ENCODE data around the gene RAD51B.

Gene RAD51B

DNA sequence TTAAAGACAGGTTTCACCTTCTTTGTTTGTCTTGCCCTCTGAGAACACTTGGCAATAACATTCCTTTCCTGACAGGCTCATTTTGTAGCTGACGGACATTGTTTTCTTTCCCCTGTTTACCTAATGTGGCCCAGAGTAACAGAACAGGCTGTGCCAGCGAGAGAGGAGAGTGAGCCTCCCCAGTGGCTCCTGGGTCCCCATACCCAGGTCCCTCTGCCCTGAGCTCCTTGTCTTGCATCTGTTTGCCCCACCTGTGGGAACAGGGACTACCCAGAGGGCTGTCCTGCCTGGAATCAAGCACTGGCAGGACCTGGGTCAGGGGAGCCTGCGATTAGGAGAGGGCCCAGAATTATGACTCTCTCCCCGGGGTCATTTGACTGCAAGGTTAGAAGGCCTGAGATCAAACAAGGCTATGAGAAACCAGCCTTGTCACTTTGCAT is 750.4 kb downstream of the RAD51B start:
- ATAC-seq: no peak

DNA sequence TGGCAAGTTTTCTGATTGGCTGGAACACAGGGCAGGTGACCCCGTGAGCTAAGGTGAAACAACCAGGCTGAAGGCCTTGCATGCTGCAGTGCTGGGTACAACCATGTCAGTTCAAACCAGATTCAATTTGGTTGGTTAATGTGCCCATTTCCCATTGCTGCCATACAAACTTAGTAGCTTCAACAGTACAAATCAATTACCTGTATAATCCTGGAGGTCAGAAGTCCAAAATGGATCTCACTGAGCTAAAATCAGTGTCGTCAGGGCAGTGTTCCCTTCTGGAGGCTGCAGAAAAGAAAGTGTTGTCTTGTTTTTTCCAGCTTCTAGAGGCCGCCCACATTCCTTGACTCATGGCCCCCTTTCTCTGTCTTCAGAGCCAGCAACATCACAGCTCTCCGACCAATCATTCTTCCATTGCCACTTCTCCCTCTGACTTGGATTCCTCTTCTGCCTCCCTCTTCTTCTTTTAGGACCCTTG is 751.6 kb downstream of the RAD51B start:
- no peak for ATAC-seq

DNA sequence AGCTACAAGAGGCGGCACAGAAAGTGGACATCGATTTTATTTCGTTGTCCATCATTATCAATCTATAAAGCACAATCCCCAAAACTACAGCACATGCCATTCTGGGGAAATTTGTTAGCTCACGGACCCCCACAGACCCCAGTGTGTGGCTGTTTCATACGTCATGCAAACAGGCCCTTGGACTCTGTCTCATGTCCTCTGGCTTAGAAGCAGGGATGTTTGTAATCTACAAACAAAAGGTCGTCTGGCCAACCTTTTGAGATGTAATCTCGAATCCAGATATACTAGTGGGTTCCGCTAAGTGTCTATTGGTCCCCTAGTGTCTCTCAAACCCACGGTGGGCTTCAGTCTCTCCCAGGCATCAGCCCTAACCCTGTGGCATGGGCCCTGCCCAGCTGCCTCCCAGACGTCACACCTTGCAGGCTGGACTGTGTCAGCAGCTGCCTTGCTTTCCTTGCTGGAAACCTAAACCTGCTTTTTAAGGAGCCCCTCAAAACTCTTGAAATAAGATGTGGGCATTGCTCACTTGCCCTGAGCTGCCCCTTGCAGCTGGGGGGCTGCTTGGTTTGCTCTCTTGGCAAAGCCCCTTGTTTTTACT is 752.4 kb downstream of the RAD51B start:
- ATAC-seq: no peak

DNA sequence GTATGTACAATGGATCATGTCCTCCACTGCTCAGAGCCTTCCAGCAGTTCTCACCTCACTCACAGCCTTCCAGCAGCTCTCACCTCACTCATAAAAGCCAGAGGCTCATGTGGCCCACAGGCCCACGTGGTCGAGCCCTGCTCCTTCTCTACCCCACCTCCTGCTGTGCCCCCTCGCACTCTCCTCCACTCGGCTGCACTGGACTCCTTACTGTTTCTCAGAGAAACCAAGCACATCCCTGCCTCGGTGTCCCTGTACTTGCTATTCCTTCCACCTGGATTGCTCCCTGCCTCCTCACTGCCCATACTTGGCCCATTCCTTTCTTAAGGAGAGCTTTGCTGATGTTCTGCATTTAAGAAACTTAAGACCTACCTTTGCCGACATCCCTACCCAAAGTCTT is 753.5 kb downstream of the RAD51B start:
- no peak for ATAC-seq

DNA sequence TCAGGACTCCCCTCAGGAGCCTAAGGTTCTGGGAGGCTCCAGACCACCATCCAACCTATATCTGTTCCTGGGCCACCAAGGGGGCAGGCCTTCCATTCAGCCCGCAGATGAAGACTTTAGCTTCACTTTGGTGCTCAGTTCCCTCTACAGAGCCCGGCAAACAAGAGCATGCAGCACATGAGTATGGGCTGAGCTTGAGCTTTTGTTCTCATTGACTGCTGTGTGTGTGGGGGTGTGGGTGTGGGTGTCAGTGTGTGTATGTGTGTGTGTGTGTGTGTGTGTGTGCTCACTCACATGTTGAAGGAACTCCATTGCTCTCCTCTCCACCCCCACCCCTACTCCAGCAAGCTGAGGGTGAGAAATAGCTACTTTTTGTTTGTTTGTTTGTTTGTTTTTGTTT is 754.1 kb downstream of the RAD51B start:
- ATAC-seq: no peak

DNA sequence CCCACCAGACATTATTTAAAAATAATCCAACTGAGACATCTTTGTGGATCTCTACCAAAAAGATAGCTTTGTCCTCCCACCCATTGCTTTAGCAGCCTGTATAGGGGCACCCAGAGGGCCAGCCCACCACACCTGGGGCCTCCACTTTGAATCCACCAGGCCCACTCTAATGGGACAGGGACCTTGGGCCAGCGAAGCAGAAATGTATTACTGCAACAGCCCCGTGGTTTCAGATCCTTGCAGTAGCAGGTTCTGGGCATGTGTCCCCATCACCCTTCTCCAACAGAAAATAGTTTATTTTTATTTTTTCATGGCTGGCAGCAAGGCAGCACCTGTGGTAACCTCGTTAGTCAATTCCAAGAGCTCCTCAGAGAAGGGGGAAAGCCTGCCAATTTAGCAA is 754.9 kb downstream of the RAD51B start:
- ATAC-seq: no peak

DNA sequence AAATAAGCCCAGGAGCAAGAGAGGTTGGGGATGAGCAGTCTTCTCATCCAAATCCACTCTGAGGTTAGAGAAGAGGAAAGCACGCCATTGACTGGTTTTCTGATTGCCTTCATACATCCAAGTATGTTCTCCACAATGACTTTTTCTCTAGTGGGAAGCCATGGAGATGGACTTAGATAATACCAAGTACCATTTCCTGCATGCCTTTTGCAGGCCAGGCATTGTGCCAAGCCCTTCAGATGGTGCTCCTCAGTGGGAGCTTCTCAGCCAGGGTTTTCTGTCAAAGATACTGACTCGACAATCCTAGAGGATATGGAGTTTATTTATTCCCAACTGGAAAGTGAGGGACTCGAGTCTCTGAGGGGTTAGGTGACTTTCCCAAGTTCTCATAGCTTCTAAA is 755.3 kb downstream of the RAD51B start:
- no peak for ATAC-seq

DNA sequence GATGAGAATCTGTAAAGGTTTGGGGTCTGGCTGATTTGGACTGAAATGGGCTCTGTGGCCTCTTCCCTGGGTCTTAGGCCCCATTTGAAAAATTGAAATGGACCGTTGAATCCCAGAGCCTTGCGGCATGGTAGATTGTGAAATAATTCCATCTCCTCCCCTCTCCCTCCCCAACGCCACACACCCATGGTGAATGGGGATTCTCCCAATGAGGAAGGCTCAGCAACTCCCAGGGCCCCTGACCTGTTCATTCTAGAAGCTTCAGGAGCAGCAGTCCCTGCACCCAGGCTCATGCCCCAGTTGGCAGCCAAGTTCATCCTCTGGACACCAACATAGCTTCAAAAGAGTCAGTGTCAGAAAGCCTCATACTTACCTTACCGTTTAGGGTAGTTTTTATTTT is 755.8 kb downstream of the RAD51B start:
- no peak for ATAC-seq

DNA sequence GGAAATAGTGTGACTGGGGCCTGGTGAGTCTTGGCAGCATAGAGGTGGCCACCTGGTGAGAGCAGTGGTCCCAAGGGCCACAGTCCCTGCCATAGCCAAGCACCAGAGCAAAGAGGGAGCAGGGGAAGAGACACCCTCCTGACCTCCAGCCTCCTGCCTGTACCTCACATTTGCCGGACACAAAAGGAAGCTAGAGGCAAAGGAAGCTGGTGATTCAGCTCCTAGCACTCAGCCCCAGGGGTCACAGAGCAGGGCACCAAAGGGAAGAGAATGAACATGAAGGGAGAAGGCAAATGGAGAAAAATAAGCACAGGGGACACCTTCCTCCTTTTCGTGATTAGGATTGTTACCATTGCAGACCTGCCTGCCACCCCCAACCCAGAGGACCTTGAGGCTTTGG is 756.5 kb downstream of the RAD51B start:
- ATAC-seq: no peak

DNA sequence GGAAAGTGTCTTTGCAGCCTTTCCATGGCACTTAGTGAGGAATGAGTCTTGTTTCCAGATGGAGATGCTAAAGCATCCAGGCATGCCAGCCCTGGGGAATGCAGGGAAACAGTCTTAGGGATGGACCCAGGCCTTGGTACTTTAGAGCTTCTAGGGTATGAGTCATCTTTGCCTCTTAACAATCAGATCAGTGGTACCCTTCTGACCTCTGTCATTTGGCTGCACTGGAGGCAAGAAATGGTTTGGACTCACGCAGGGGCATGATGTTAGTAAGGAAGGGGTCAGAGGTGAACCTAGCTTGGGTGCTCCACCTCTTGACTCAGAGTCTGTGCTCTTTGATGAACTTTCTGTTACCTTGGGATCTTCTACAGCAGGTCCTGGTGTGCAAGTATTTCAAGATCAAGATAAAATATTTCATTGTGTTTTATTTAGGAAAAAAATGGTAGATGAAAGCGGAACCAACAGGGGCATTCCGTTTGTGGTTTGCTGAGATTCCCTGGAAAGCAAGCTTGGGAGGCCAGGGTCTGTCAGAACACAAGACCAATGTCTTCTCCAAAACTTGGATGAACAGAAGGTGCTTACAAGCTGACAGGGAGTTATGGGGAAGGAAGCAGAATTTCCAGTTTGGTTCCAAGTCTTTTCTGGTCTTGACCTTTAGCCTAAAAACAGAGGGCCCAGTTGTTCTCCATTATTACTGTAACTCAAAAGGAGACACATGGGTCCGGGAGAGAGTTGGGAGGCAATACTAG is 757.1 kb downstream of the RAD51B start:
- ATAC-seq: no peak

DNA sequence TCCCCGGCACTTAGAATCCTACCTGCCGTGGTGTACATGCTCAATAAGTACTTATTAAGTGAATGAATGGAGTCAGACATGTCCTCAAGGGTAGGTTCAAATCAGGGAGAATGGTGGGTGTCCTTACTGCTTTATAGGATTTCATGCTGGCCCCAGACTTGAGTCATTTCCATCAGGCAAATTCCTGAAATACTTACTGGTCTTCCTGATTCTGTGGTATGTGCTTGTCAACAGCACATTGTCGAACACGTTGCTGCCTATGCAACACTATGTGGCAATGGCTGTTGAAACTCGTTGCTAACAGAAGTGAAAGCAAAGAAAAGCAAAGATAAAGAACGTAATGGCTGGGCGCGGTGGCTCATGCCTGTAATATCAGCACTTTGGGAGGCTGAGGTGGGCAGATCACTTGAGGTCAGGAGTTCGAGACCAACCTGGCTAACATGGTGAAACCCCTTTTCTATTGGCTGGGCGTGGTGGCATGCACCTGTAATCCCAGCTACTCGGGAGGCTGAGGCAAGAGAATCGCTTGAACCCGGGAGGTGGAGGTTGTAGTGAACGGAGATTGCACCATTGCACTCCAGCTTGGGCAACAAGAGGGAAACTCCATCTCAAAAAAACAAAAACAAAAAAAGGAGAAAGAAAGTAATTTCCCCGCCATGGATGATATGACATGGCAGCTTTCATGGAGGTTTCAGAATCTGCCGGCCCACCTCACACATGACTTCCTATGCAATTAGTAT is 758.4 kb downstream of the RAD51B start:
- ATAC-seq: no peak

DNA sequence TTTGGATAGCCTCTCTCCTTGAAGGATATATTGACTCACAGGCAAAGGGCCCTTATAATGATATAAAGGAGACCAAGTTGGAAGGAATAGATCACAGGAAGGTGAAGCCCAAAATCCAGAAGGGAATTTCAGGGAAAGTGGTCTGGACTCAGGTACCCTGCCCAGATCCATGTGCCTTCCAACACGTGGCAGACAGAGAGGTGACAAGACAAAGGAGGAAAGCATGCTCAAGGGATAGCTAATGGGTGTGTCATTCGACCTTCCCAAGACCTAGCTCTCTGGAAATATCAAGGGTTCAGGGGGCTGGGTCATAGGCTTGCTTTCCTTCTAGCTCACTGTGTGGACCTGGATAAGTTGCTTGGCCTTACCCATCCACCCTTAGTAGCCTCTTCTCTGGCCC is 759.0 kb downstream of the RAD51B start:
- ATAC-seq: no peak

DNA sequence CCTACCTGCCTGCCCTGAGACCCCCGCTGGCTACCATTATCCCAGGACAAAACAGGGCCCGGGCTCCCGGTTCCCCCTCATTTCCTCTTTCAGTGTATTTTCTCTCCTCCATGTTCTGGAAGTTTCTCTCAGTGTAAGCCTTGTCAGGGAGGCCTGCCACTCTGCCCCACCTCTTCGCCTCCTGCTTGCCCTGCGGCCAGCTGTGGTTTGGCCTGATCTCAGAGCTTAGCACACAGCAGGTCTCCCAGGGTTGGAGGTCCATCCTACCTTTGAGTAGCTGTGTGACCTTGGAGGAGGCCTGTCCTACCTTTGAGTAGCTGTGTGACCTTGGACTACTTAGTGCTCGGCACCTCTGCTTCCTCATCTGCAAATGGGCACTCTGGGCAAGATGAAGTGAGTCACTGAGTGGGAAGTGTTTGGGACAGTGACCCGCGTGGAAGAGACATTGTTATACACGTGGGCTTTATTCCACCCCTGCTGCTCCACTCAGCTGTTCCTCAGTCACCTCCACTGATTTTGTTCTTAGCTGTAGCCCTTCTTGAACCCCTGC is 760.6 kb downstream of the RAD51B start:
- ATAC-seq: no peak

DNA sequence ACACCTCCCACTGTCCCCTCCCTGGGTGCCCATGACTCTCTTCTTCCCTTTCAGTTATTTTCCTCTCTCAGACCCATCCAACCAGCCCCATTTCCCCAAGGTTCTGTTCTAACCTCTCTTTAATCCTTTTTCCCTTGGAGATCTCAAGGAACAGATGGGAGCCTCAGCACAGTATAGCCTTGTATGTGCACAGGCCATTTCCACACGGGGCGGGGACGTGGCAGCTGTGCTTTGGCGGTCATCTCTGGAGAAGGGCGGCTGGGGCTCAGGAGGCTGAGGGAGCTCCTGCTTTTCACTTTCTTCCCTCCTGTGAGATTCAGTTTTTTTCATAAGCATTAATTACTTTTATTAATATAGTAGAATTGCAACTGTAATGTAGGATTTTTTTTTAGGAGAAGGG is 761.1 kb downstream of the RAD51B start:
- ATAC-seq: no peak

DNA sequence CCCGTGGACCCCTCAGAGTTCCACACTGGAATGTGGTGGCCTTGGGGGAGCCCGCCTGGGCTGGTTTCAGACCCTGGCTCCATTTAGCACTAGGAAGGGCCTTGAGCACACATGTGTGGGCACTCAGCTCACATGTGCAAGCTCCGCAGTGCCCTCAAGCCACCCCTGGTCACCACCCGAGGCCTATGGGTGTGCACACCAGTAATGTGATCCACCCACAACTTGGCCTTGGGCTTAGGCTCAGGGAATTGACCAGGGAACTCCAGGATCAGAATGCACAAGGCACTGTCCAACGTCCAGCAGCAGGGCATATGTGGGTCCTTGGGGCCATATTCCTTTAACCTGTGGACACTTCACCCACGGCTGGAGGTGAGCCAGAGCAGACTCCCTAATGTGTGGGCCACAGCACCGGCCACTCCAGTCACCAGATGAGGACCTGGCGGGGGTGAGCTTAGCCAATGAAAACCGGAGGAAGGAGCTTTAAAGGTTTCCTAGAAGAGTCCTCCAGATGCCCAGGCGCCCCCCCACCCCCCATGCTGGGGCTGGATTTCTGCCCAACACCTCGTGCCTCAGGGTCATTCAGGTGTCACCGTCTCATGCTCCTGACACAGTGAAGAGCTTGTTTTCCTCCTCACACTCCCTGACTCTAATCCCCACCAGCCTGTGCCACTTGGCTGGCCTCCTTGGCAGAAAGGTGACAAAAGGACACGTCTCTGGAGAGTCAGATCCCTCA is 764.1 kb downstream of the RAD51B start:
- ATAC-seq: no peak

DNA sequence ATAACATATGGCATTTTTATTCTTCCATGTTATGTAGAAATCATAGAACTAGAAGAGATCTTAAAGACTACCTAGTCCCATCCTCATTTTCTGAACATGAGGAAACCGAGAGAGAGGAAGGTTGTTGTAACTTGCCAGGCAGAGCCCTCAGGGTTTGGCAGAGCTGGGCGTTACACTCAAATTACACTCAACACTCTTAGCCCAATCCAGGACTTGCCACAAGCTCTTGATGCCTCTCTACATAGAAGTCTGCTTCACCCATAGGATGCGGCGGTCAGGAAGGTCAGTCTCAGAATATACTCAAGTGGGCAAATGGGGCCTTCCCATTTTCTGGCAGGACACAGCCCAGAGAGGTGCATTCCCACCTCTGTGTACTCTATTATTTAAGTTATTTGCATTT is 765.2 kb downstream of the RAD51B start:
- ATAC-seq: no peak

DNA sequence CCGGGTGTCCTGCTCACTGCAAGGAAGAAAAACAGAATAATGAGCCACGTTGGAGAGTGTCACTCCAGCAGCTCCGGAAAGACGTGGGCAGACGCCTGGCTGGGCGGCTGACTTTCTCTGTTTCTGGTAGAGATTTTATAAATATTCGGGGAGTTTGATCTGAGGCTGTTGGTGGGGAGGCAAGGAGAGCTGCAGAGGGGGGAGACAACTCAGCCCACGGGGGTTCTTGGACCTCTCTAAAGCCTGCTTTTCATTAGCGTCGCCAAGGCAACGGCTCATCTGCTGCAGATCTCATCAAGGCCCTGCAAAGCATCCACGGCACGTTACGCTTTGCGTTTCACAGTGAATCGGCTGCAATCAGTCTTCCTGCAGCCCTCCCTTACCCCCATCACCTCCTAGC is 766.1 kb downstream of the RAD51B start:
- no peak for ATAC-seq

DNA sequence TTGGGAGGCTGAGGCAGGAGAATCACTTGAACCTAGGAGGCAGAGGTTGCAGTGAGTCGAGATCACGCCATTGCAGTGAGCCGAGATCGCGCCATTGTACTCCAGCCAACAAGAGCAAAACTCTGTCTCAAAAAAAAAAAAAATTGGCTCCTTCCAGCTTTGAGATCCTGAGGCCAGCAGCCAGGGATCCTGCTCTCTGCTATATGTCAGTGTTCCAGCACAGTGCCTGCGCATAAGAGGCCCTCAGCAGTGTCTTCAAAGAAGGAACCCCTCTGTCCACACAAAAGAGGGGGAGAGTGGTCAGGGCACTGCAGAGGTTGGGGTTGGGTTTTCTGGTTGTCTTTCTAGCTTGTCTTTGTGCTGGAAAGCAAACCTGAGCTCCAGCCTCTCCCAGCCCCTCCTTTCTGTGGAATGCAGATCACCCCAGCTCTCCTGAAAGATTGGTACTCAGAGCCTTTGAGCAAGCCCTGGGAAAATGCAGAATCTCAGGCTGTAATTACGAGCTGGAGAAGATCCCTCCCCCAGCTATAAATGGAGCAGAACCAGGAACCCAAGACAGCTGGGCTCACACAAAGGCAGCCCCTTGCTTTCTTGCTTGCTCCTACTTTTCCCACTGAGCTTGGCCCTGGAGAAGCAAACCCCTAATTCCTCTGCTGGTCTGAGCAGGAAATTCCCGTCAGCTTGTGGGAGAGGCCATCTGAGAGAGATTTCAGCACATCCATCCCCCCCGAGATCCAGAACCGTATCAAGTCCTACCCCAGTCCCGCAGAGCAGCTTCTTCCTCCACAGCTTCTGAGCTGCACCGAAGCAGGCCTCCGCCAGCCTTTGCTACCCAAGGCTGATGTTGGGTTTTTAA is 767.5 kb downstream of the RAD51B start:
- ATAC-seq: no peak

DNA sequence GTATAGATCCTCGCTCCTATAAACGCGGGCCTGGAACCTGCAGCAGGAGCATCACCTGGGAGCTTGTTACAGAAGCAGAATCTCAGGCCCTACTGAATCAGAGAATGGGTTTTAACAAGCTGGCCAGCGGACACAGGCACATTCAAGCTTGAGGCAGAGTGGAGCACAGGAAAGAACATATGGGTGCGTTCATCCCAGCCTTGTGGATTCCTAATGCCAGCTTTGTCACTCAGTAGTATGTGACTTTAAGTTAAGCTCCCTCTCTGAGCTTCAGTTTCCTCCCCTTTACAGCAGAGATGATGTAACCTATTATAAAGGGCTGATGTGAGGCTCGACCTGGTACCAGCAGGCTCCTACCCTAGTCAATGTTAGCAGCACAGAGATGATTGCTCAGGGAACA is 768.4 kb downstream of the RAD51B start:
- ATAC-seq: no peak

DNA sequence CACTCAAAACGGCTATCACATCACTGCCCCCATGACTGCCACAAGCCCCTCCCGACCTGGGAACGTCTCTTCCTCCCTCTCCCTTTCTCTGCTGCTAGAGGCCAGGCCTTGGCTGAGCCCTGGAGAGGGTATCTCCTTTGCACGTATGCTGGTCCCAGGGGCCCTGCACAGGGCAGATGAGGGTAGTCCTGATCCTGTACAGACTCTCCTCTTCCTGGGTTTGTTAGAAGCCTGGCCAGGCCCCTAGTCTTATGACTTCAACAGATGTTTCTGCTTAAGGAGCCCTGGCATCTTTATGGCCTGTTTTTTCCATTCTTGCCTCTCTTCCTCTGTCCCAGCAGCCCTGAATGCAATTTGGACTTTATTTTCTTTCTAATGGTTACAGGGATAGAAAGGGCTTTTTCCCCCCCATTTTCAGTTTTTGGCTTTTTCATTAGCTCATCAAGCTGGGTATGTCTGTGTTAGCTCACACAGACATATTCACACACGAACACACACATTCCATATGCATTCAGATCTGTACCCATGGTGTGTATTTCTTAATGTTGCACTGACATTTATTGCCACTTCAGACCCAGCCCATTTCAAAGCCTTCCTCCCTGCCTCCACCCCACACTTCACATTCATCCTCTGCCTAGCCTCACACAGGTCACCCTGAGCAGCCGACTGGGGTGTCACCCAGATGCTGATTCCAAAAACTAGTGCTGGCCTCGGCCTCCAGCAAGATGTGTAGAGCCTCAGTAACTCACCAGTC is 770.0 kb downstream of the RAD51B start:
- ATAC-seq: no peak

DNA sequence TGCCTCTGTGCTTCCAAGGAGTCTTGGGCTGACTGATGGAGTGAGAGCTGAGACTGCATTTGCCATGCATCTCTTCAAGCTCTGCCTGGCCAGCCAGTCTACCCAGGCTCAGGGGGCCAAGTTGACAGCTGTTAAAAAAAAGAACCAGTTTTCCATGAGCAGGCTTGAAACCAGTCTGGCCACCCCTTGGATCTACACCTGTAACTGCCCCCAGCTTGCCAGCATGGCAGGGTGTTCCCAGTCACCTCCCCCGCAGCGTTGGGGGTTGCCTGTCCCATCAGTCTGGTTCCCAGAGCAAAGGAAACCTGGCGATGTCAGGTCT is 770.6 kb downstream of the RAD51B start:
- ATAC-seq: no peak

Data from activated CD4-positive, CD25-positive, alpha-beta regulatory T cell treated with anti-CD3 and anti-CD28 coated beads, Interleukin-2, amount 50 U/mL, for 24 hours (primary cell).